HL-60 (cell line): ENCODE data around the gene SUSD5.

Source experiments
- GABPA ChIP-seq: IDR thresholded peaks from 2 replicates; pipeline ENCODE4 v1.6.1; 2012; ENCODE audit warnings: low read depth
- POLR2AphosphoS5 ChIP-seq: IDR thresholded peaks from 2 replicates; pipeline ENCODE4 v1.6.1; 2012; ENCODE audit warnings: low read depth
- TF ChIP-seq, protein P1 (sequence below): IDR thresholded peaks from one replicate; pipeline ENCODE4 v1.5.1; 2011; ENCODE audit warnings: low read length, control low read depth, inconsistent platforms; ENCODE audit not compliant: insufficient read depth
- TF ChIP-seq, protein P2 (sequence below): IDR thresholded peaks from 2 replicates; pipeline ENCODE4 v1.6.1; 2012; ENCODE audit warnings: low read depth; ENCODE audit not compliant: insufficient replicate concordance

DNA sequence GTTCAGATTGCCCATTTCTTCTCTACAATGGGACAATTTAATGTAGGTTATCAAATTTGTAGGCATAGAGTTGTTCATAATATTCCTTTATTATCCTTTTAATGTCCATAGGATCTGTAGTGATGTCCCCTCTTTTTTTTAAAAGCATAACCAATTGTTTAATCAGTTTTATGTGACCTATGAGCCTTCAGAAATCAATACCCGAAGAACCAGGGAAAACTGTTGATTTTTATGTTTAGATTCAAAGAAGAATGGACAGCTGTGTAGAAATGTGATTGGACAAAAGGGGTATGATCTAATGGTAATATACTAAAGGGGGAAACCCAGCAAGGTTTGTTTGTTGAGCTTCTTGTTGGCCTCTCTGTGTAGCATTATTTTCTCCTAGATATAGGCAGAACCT, 39.5 kb downstream of the SUSD5 start:
- no peak for TF ChIP-seq POLR2AphosphoS5
- TF ChIP-seq, protein P1, sequence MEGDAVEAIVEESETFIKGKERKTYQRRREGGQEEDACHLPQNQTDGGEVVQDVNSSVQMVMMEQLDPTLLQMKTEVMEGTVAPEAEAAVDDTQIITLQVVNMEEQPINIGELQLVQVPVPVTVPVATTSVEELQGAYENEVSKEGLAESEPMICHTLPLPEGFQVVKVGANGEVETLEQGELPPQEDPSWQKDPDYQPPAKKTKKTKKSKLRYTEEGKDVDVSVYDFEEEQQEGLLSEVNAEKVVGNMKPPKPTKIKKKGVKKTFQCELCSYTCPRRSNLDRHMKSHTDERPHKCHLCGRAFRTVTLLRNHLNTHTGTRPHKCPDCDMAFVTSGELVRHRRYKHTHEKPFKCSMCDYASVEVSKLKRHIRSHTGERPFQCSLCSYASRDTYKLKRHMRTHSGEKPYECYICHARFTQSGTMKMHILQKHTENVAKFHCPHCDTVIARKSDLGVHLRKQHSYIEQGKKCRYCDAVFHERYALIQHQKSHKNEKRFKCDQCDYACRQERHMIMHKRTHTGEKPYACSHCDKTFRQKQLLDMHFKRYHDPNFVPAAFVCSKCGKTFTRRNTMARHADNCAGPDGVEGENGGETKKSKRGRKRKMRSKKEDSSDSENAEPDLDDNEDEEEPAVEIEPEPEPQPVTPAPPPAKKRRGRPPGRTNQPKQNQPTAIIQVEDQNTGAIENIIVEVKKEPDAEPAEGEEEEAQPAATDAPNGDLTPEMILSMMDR, result no peak
- TF ChIP-seq, protein P2, sequence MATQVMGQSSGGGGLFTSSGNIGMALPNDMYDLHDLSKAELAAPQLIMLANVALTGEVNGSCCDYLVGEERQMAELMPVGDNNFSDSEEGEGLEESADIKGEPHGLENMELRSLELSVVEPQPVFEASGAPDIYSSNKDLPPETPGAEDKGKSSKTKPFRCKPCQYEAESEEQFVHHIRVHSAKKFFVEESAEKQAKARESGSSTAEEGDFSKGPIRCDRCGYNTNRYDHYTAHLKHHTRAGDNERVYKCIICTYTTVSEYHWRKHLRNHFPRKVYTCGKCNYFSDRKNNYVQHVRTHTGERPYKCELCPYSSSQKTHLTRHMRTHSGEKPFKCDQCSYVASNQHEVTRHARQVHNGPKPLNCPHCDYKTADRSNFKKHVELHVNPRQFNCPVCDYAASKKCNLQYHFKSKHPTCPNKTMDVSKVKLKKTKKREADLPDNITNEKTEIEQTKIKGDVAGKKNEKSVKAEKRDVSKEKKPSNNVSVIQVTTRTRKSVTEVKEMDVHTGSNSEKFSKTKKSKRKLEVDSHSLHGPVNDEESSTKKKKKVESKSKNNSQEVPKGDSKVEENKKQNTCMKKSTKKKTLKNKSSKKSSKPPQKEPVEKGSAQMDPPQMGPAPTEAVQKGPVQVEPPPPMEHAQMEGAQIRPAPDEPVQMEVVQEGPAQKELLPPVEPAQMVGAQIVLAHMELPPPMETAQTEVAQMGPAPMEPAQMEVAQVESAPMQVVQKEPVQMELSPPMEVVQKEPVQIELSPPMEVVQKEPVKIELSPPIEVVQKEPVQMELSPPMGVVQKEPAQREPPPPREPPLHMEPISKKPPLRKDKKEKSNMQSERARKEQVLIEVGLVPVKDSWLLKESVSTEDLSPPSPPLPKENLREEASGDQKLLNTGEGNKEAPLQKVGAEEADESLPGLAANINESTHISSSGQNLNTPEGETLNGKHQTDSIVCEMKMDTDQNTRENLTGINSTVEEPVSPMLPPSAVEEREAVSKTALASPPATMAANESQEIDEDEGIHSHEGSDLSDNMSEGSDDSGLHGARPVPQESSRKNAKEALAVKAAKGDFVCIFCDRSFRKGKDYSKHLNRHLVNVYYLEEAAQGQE, result no peak
- no peak for TF ChIP-seq GABPA
